NCI-H82 (cell line): ENCODE data around the gene CDKN2A.

Experiments
- DNase-seq: peaks from one replicate; lab custom pipeline; 2025; lab: John Stamatoyannopoulos, UW

The CDKN2A gene

GRCh38 chr9:21993893-21994555, at the start of gene CDKN2A:
CDKN2A (minus strand) TSS chr9:21994392.
- DNase-seq, result peak; percentile 79

- DNase-seq, result no peak
Observed at GRCh38 chr9:22043928-22044327, 49.7 kb upstream of the CDKN2A start.

- DNase-seq, result no peak
Observed at GRCh38 chr9:22041775-22042174, 47.6 kb upstream of the CDKN2A start.

GRCh38 chr9:22041344-22041743, 47.2 kb upstream of the CDKN2A start:
- no peak for DNase-seq

- no peak for DNase-seq
Observed at GRCh38 chr9:22040760-22041159, 46.6 kb upstream of the CDKN2A start.

GRCh38 chr9:22039258-22039657, 45.1 kb upstream of the CDKN2A start:
- no peak for DNase-seq

GRCh38 chr9:22037954-22038690, 43.9 kb upstream of the CDKN2A start:
- DNase-seq, result peak; percentile 14

GRCh38 chr9:22036866-22037626, 42.9 kb upstream of the CDKN2A start:
- DNase-seq, result no peak

- DNase-seq, result no peak
Observed at GRCh38 chr9:22035591-22036011, 41.4 kb upstream of the CDKN2A start.

GRCh38 chr9:22033012-22033630, 38.9 kb upstream of the CDKN2A start:
- DNase-seq, result no peak

GRCh38 chr9:22031655-22032411, 37.6 kb upstream of the CDKN2A start:
- DNase-seq, result no peak

- DNase-seq, result no peak
Observed at GRCh38 chr9:22030101-22030598, 36.0 kb upstream of the CDKN2A start.

- no peak for DNase-seq
Observed at GRCh38 chr9:22029231-22029630, 35.0 kb upstream of the CDKN2A start.

GRCh38 chr9:22028394-22028793, 34.2 kb upstream of the CDKN2A start:
- DNase-seq, result no peak

- no peak for DNase-seq
Observed at GRCh38 chr9:22026696-22027095, 32.5 kb upstream of the CDKN2A start.

GRCh38 chr9:22022396-22022795, 28.2 kb upstream of the CDKN2A start:
- no peak for DNase-seq

GRCh38 chr9:22010866-22011625, 16.9 kb upstream of the CDKN2A start:
- DNase-seq, result no peak

GRCh38 chr9:22009506-22009867, 15.3 kb upstream of the CDKN2A start:
- DNase-seq, result no peak

GRCh38 chr9:22008717-22009505, 14.7 kb upstream of the CDKN2A start, which contains the start of gene CDKN2B:
CDKN2B (minus strand) TSS chr9:22009305; CDS start chr9:22008953, 352 bp downstream.
- DNase-seq, result peak; percentile 95

- DNase-seq, result no peak
Observed at GRCh38 chr9:22008384-22008716, 14.2 kb upstream of the CDKN2A start.
